IMR-90 (cell line): ENCODE results near the gene NDUFA9. TPM values are rescaled to one million over a fixed set of nuclear protein-coding genes. Genes with fewer than 3 reads are reported as not detected.

Source experiments
- ATAC-seq: fragments of 200-7000 bp; cut with Tn5 transposase; 2 replicates; pipeline ENCODE4 v1.9.1; 2020; ENCODE audit warnings: low read depth, mild to moderate bottlenecking, moderate library complexity
- BruUV-seq: library from RNA; stranded (reverse); fragments of 400-500 nt; replicated peaks from 2 replicates; lab custom pipeline; 2021; lab: Mats Ljungman, UMichigan
- CTCF ChIA-PET: fragments of 300-600 bp; formaldehyde crosslinking; extraction: SDS; loops from one replicate; lab custom pipeline; 2021; ENCODE audit warnings: antibody characterized with exemption; lab: Yijun Ruan, JAX
- POLR2A ChIA-PET: fragments of 300-600 bp; sonication (Branson Sonifier 250); formaldehyde crosslinking; loops from one replicate; lab custom pipeline; 2022; ENCODE audit warnings: antibody characterized with exemption; ENCODE audit not compliant: unreplicated experiment; lab: Charles Lee
- DNase-seq: peaks from one replicate; pipeline ENCODE4 v3.0.0; 2013
- H2AFZ ChIP-seq: replicated peaks from 2 replicates; pipeline ENCODE3; 2013; ENCODE audit warnings: low read length, mild to moderate bottlenecking; ENCODE audit not compliant: poor library complexity
- H2AK5ac ChIP-seq: 2 replicates; pipeline ENCODE4 v1.6.1; 2013; ENCODE audit warnings: low read depth, low read length, inconsistent platforms
- H2AK9ac ChIP-seq: replicated peaks from 2 replicates; pipeline ENCODE3; 2013; ENCODE audit warnings: mild to moderate bottlenecking, low read depth, low read length, moderate library complexity; ENCODE audit not compliant: poor library complexity
- H2BK120ac ChIP-seq: 2 replicates; pipeline ENCODE4 v1.6.1; 2013; ENCODE audit warnings: low read depth, low read length, inconsistent platforms
- H2BK15ac ChIP-seq: 3 replicates; pipeline ENCODE4 v1.6.1; 2013; ENCODE audit warnings: low read depth, low read length, inconsistent platforms
- H2BK20ac ChIP-seq: 2 replicates; pipeline ENCODE4 v1.6.1; 2013; ENCODE audit warnings: low read depth, mild to moderate bottlenecking, inconsistent platforms, low read length, moderate library complexity
- H2BK5ac ChIP-seq: 2 replicates; pipeline ENCODE4 v1.6.1; 2013; ENCODE audit warnings: mild to moderate bottlenecking, low read depth, low read length, inconsistent platforms; ENCODE audit not compliant: poor library complexity, severe bottlenecking
- H3K14ac ChIP-seq: replicated peaks from 2 replicates; pipeline ENCODE4 v1.6.1; 2013; ENCODE audit warnings: low read depth, low read length, inconsistent platforms
- H3K18ac ChIP-seq: 2 replicates; pipeline ENCODE4 v1.6.1; 2013; ENCODE audit warnings: low read depth, low read length, control low read depth
- H3K23ac ChIP-seq: 2 replicates; pipeline ENCODE4 v1.6.1; 2013; ENCODE audit warnings: low read depth, low read length, inconsistent platforms
- H3K27ac ChIP-seq: 2 replicates; pipeline ENCODE4 v1.5.1; 2013; ENCODE audit warnings: mild to moderate bottlenecking, control low read depth, low read length; ENCODE audit not compliant: insufficient read depth
- H3K27me3 ChIP-seq: 2 replicates; pipeline ENCODE4 v1.6.1; 2013; ENCODE audit warnings: low read length; ENCODE audit not compliant: control insufficient read depth, insufficient read depth
- H3K36me3 ChIP-seq: 2 replicates; pipeline ENCODE4 v1.6.1; 2013; ENCODE audit warnings: low read length, mixed read lengths; ENCODE audit not compliant: control insufficient read depth, insufficient read depth
- H3K4ac ChIP-seq: 2 replicates; pipeline ENCODE4 v1.6.1; 2013; ENCODE audit warnings: low read depth, low read length, inconsistent platforms
- H3K4me1 ChIP-seq: 2 replicates; pipeline ENCODE4 v1.6.1; 2013; ENCODE audit warnings: low read length, mixed read lengths; ENCODE audit not compliant: control insufficient read depth, insufficient read depth
- H3K4me2 ChIP-seq: 2 replicates; pipeline ENCODE4 v1.6.1; 2013; ENCODE audit warnings: low read depth, mild to moderate bottlenecking, control low read depth, low read length, moderate library complexity
- H3K4me3 ChIP-seq: 2 replicates; pipeline ENCODE4 v1.5.1; 2013; ENCODE audit warnings: low read depth, mild to moderate bottlenecking, control low read depth, low read length, moderate library complexity; ENCODE audit not compliant: insufficient read depth
- H3K56ac ChIP-seq: 2 replicates; pipeline ENCODE4 v1.6.1; 2013; ENCODE audit warnings: low read length, inconsistent platforms; ENCODE audit not compliant: insufficient read depth; ENCODE audit errors: extremely low read depth
- H3K79me1 ChIP-seq, 2 experiments: 2 replicates each; pipeline ENCODE4 v1.6.1; 2013; ENCODE audit warnings: low read length in 2 of 2, inconsistent platforms in 1 of 2, low read depth in 1 of 2
- H3K9ac ChIP-seq: 2 replicates; pipeline ENCODE4 v1.6.1; 2013; ENCODE audit warnings: low read depth, low read length, control low read depth
- H3K9me1 ChIP-seq: 2 replicates; pipeline ENCODE4 v1.6.1; 2013; ENCODE audit warnings: low read length, inconsistent platforms; ENCODE audit not compliant: insufficient read depth
- H3K9me3 ChIP-seq: 2 replicates; pipeline ENCODE4 v1.6.1; 2013; ENCODE audit warnings: low read length; ENCODE audit not compliant: control insufficient read depth, insufficient read depth
- H4K20me1 ChIP-seq: 2 replicates; pipeline ENCODE4 v1.6.1; 2013; ENCODE audit warnings: low read length, inconsistent platforms; ENCODE audit not compliant: insufficient read depth
- H4K5ac ChIP-seq: 2 replicates; pipeline ENCODE4 v1.6.1; 2013; ENCODE audit warnings: mild to moderate bottlenecking, low read depth, low read length, control low read depth
- H4K8ac ChIP-seq, 2 experiments: 2 replicates each; pipeline ENCODE4 v1.6.1; 2013; ENCODE audit warnings: low read depth in 2 of 2, low read length in 2 of 2, control low read depth in 1 of 2, inconsistent platforms in 1 of 2
- H4K91ac ChIP-seq: 2 replicates; pipeline ENCODE4 v1.6.1; 2013; ENCODE audit warnings: low read depth, low read length, inconsistent platforms; ENCODE audit not compliant: insufficient read depth
- CEBPB ChIP-seq: IDR thresholded peaks from 2 replicates; pipeline ENCODE4 v1.6.1; 2012; ENCODE audit warnings: low read depth, low read length, improper control_type of control experiment
- CHD1 ChIP-seq: IDR thresholded peaks from 2 replicates; pipeline ENCODE4 v1.6.1; 2012; ENCODE audit warnings: low read depth, low read length, improper control_type of control experiment
- FOS ChIP-seq: fragments of 150-350 bp; IDR thresholded peaks from 2 replicates; pipeline ENCODE4 v1.6.1; 2016; ENCODE audit warnings: low read depth, low read length
- MAFK ChIP-seq: IDR thresholded peaks from 2 replicates; pipeline ENCODE4 v1.6.1; 2012; ENCODE audit warnings: low read depth, low read length, improper control_type of control experiment
- MAZ ChIP-seq: IDR thresholded peaks from 2 replicates; pipeline ENCODE4 v1.6.1; 2012; ENCODE audit warnings: low read depth, mild to moderate bottlenecking, low read length, improper control_type of control experiment, moderate library complexity, borderline replicate concordance
- MXI1 ChIP-seq: IDR thresholded peaks from 2 replicates; pipeline ENCODE4 v1.6.1; 2012; ENCODE audit warnings: low read depth, mild to moderate bottlenecking, low read length, moderate library complexity, borderline replicate concordance
- NFE2L2 ChIP-seq: fragments of 150-350 bp; IDR thresholded peaks from 2 replicates; pipeline ENCODE4 v1.6.1; 2016; ENCODE audit warnings: low read depth, mild to moderate bottlenecking, low read length
- RCOR1 ChIP-seq: IDR thresholded peaks from 2 replicates; pipeline ENCODE4 v1.6.1; 2012; ENCODE audit warnings: mild to moderate bottlenecking, low read length, improper control_type of control experiment; ENCODE audit not compliant: insufficient replicate concordance
- RFX5 ChIP-seq: IDR thresholded peaks from 2 replicates; pipeline ENCODE4 v1.8.0; 2012; ENCODE audit warnings: low read depth, mild to moderate bottlenecking, low read length, moderate library complexity
- WGBS, 2 experiments: methylation state at CpG; one replicate each; pipeline versions ENCODE4 v1.1.5 to v1.1.7; 2013; ENCODE audit warnings: missing lambda C conversion rate in 2 of 2; ENCODE audit not compliant: insufficient read length in 1 of 2; ENCODE audit errors: extremely low coverage in 2 of 2; 5-methylcytosine and 5-hydroxymethylcytosine counted together
- dilution Hi-C: fragments of 300-500 bp; cut with HindIII; formaldehyde crosslinking; loops from one replicate; pipeline ENCODE4 v1.14.3; 2018; ENCODE audit warnings: low sequenced_read_pairs; ENCODE audit not compliant: unreplicated experiment
- in situ Hi-C: fragments of 300-500 bp; cut with MboI; formaldehyde crosslinking; loops from 3 replicates; pipeline ENCODE4 v1.14.3; 2019; ENCODE audit warnings: low sequenced_read_pairs, inconsistent platforms, mixed read lengths
- intact Hi-C: fragments of 100-400 bp; cut with micrococcal nuclease; formaldehyde crosslinking; loops from 2 replicates; pipeline ENCODE4 v1.10.0; 2022
- polyA plus RNA-seq, 3 experiments: library from polyadenylated mRNA; depleted of rRNA; stranded (reverse); fragments of >200 nt; gene quantifications; 2 replicates each; pipeline ENCODE4 v1.2.3, GENCODE V29; 2012; ENCODE audit warnings: low replicate concordance in 1 of 3
- total RNA-seq: library from RNA; depleted of rRNA; stranded (reverse); fragments of >200 nt; gene quantifications from 2 replicates; pipeline ENCODE4 v1.2.3, GENCODE V29; 2012
- TF ChIP-seq, protein P1 (sequence below): fragments of 150-350 bp; IDR thresholded peaks from 2 replicates; pipeline ENCODE4 v1.6.1; 2017; ENCODE audit warnings: mild to moderate bottlenecking, antibody characterized with exemption, low read length, low read depth
- TF ChIP-seq, protein P2 (sequence below): fragments of 150-350 bp; IDR thresholded peaks from 2 replicates; pipeline ENCODE4 v1.6.1; 2016; ENCODE audit warnings: low read depth, mild to moderate bottlenecking, low read length, moderate library complexity, borderline replicate concordance
- TF ChIP-seq, protein P3 (sequence below): conservative IDR thresholded peaks from 2 replicates; pipeline ENCODE4 v1.5.1; 2012; ENCODE audit warnings: mild to moderate bottlenecking, low read depth, low read length, improper control_type of control experiment

Gene NDUFA9
- total and polyA plus RNA-seq, 2 of the 4 experiments (the other 2 are of a cell fraction), result 71.0 to 124 TPM

DNA sequence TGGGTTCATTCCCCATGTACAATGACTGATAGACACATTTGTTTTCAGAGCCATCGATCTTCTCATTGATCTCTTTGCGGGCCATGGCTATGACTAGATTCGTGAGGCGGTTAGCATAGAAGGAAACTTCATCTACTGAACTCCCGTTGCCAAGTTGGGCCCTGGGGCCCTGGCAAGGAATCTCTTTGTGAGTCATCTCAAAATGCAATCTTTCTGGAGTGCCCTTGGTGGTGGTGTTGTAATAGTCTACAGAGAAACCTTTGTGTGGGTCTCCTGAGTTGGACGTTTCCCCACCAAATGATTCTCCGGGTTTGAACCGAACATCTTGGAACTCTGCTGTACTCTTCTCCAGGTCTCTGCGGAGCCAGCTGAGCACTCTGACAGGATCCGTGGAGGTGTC is 20.5 kb upstream of the NDUFA9 start:
- Histone ChIP-seq H3K4ac (no peak overlapping the region), H4K20me1 (no peaks in the 10 kb centered on the region), H3K18ac (no peak overlapping the region), H3K79me1 (no peaks in the 10 kb centered on the region), H3K27ac (no peak overlapping the region), H4K5ac (no peak overlapping the region), H3K4me2 (no peak overlapping the region), H2BK120ac (no peak overlapping the region), H3K56ac (no peak overlapping the region), H2AK9ac (no peak overlapping the region), H3K14ac (no peak overlapping the region), H2BK20ac (no peak overlapping the region), H4K91ac (no peak overlapping the region), H3K9me1 (no peaks in the 10 kb centered on the region), H2AFZ (no peak overlapping the region), H3K9ac (no peak overlapping the region), H2BK15ac (no peak overlapping the region), H3K4me3 (no peak overlapping the region), H4K8ac (no peak overlapping the region), H3K36me3 (no peaks in the 10 kb centered on the region), H2BK5ac (no peak overlapping the region), H3K23ac (no peak overlapping the region), H2AK5ac (no peak overlapping the region), H3K27me3 (peaks cover 3% of the 10 kb centered on the region; the same call in 1 of the 2 replicates), H3K9me3 (no peaks in the 10 kb centered on the region), H3K4me1 (no peaks in the 10 kb centered on the region)
- no TSS peak for BruUV-seq
- ChIA-PET CTCF (no interaction called here), POLR2A (no interaction called here)
- dilution Hi-C loops, result no loop called here
- intact Hi-C loops, result no loop called here
- no peak for ATAC-seq
- no peak for DNase-seq
- in situ Hi-C loops, result no loop called here
- TF ChIP-seq, protein P1, sequence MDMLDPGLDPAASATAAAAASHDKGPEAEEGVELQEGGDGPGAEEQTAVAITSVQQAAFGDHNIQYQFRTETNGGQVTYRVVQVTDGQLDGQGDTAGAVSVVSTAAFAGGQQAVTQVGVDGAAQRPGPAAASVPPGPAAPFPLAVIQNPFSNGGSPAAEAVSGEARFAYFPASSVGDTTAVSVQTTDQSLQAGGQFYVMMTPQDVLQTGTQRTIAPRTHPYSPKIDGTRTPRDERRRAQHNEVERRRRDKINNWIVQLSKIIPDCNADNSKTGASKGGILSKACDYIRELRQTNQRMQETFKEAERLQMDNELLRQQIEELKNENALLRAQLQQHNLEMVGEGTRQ, result no peak
- no peak for TF ChIP-seq MXI1
- TF ChIP-seq, protein P2, sequence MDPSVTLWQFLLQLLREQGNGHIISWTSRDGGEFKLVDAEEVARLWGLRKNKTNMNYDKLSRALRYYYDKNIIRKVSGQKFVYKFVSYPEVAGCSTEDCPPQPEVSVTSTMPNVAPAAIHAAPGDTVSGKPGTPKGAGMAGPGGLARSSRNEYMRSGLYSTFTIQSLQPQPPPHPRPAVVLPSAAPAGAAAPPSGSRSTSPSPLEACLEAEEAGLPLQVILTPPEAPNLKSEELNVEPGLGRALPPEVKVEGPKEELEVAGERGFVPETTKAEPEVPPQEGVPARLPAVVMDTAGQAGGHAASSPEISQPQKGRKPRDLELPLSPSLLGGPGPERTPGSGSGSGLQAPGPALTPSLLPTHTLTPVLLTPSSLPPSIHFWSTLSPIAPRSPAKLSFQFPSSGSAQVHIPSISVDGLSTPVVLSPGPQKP, result no peak
- no peak for TF ChIP-seq FOS
- no peak for TF ChIP-seq NFE2L2
- TF ChIP-seq, protein P3, sequence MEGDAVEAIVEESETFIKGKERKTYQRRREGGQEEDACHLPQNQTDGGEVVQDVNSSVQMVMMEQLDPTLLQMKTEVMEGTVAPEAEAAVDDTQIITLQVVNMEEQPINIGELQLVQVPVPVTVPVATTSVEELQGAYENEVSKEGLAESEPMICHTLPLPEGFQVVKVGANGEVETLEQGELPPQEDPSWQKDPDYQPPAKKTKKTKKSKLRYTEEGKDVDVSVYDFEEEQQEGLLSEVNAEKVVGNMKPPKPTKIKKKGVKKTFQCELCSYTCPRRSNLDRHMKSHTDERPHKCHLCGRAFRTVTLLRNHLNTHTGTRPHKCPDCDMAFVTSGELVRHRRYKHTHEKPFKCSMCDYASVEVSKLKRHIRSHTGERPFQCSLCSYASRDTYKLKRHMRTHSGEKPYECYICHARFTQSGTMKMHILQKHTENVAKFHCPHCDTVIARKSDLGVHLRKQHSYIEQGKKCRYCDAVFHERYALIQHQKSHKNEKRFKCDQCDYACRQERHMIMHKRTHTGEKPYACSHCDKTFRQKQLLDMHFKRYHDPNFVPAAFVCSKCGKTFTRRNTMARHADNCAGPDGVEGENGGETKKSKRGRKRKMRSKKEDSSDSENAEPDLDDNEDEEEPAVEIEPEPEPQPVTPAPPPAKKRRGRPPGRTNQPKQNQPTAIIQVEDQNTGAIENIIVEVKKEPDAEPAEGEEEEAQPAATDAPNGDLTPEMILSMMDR, result no peak
- TF ChIP-seq RFX5, result no peak
- TF ChIP-seq MAFK, result no peak
- no peak for TF ChIP-seq MAZ
- TF ChIP-seq RCOR1, result no peak
- TF ChIP-seq CHD1, result no peak
- TF ChIP-seq CEBPB, result no peak
- 75% methylated on average over 2 of the region's 10 CpGs; no CpG with 5 or more reads in 1 of the 2 experiments for WGBS, 2 experiments
